HUDEP-2 (cell line): ENCODE results near the gene TMBIM4.
A peak's percentile ranks its signal among the peaks of the same experiment; 100 is the strongest.

Experiments used
- DNase-seq, 76 experiments: peaks; one replicate each; lab custom pipeline; 2025; ENCODE audit not compliant: unreplicated experiment in 76 of 76; lab: John Stamatoyannopoulos, UW

The TMBIM4 gene

GRCh38 chr12:66142826-66143225 lies 27.0 kb downstream of the TMBIM4 start:
- DNase-seq = no peak

GRCh38 chr12:66141299-66141698 lies 28.5 kb downstream of the TMBIM4 start:
- no peak for DNase-seq

GRCh38 chr12:66140731-66141130 lies 29.1 kb downstream of the TMBIM4 start:
- peak in 1 of 76 experiments; percentile 3 for DNase-seq

GRCh38 chr12:66139328-66139727 lies 30.5 kb downstream of the TMBIM4 start:
- DNase-seq = no peak

GRCh38 chr12:66137937-66138336 lies 31.9 kb downstream of the TMBIM4 start:
- no peak for DNase-seq

GRCh38 chr12:66132408-66132807 lies 37.4 kb downstream of the TMBIM4 start:
- no peak for DNase-seq

- no peak for DNase-seq
Observed at GRCh38 chr12:66131067-66131688, 38.6 kb downstream of the TMBIM4 start.

GRCh38 chr12:66130267-66131066 lies 39.3 kb downstream of the TMBIM4 start, which contains the start of gene LLPH:
Gene LLPH, minus strand, starts transcription at chr12:66130750. Its CDS starts 1,644 bp downstream, at chr12:66129106.
- DNase-seq = peak in 75 of 76 experiments; percentile 12 to 87 (median 74)

GRCh38 chr12:66129934-66130266 lies 39.9 kb downstream of the TMBIM4 start:
- DNase-seq = peak in 1 of 76 experiments; percentile 6

GRCh38 chr12:66127650-66128049 lies 42.1 kb downstream of the TMBIM4 start:
- peak in 30 of 76 experiments; percentile 2 to 58 (median 27) for DNase-seq

GRCh38 chr12:66120477-66120876 lies 49.3 kb downstream of the TMBIM4 start:
- no peak for DNase-seq

GRCh38 chr12:66119870-66120241 lies 49.9 kb downstream of the TMBIM4 start:
- no peak for DNase-seq

GRCh38 chr12:66119229-66119869 lies 50.4 kb downstream of the TMBIM4 start:
- DNase-seq = no peak

- no peak for DNase-seq
Observed at GRCh38 chr12:66118240-66118891, 51.4 kb downstream of the TMBIM4 start.

GRCh38 chr12:66117242-66117641 lies 52.6 kb downstream of the TMBIM4 start:
- no peak for DNase-seq

GRCh38 chr12:66115071-66115600 lies 54.7 kb downstream of the TMBIM4 start:
- no peak for DNase-seq

GRCh38 chr12:66113471-66113870 lies 56.3 kb downstream of the TMBIM4 start:
- DNase-seq = no peak

- DNase-seq = no peak
Observed at GRCh38 chr12:66111605-66112004, 58.2 kb downstream of the TMBIM4 start.

GRCh38 chr12:66109056-66109455 lies 60.7 kb downstream of the TMBIM4 start:
- no peak for DNase-seq

- DNase-seq = no peak
Observed at GRCh38 chr12:66108386-66108785, 61.4 kb downstream of the TMBIM4 start.

GRCh38 chr12:66107451-66107915 lies 62.3 kb downstream of the TMBIM4 start:
- DNase-seq = peak in 54 of 76 experiments; percentile 1 to 88 (median 66)
